IPS-NIHi7 (cell line): Measurements from ENCODE around the gene COLEC11.
"Not testable (repeated sequence)": the region's sequence is repeated elsewhere in the genome, so short reads cannot be mapped to it uniquely, and the experiment has no call there.

Experiments
- DNase-seq: peaks from one replicate; pipeline ENCODE4 v3.0.0; 2012; ENCODE audit warnings: mixed read lengths; ENCODE audit errors: extremely low spot score

The COLEC11 gene

DNA sequence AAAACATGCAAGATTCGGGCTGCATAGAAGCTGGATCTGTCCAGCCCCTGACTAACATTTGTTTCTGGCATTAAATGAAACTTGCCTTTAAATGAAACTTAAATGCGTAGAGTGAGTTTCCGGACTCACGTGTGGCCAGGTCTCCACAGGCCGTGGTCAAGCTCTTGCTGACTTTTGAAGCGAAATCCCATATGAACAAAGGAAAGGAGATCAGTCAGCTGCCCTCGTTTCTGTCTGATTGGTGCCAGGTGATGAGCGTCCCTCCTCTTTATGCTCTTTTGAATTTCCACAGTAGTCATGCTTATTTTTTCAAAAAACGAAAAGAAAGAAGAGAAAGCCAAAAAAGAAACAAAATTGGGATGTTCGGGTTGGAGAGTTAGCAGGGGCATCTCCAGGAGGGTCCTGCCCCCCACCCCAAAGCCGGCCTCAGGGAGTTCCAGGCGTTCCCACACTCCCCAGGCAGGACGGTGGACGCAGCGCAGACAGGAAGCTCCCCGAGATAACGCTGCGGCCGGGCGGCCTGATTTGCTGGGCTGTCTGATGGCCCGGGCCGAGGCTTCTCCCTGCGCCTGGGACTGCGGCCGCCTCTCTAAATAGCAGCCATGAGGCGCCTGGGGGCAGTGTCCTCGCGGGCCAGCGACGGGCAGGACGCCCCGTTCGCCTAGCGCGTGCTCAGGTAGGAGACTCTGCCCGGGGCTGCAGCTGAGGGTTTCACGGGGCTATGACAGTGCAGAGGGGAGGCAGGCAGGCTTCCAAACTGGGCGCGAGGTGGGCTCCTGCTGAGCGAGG lies at the start of gene COLEC11:
COLEC11 (plus strand) TSS at position 620 of the 789 bp plus-strand sequence. CDS start 9,229 bp downstream, outside the sequence.
- peak; percentile 75 for DNase-seq

- no peak for DNase-seq
These were observed 49.0 kb upstream of the COLEC11 start for GRCh38 chr2:3545788-3546478.

- no peak for DNase-seq
These were observed 47.0 kb upstream of the COLEC11 start for GRCh38 chr2:3547915-3548314.

DNA sequence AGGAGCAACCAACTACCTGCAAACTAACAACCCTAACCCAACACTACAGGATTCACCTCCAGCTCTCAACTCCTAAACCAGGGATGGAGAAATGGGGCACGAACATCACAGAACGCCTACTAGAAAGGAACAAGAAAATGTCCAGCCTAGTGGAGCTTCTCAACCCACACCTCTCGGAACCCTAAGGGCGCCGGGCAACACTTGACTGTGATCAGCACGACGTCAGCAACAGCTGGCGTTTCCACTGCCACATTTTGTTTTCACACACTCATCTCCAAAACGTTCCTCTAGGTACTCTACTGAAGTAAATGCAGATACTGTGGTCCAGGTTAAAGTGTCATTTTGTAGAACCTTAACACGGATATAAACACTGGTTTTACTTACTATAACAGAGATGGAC lies 41.0 kb upstream of the COLEC11 start:
- DNase-seq = no peak

- no peak for DNase-seq
These were observed 37.2 kb upstream of the COLEC11 start for GRCh38 chr2:3557639-3558204.

GRCh38 chr2:3558205-3559014 lies 36.5 kb upstream of the COLEC11 start, which contains the start of gene RNASEH1:
Gene RNASEH1 (minus strand): TSS chr2:3558333. CDS start chr2:3558260, 73 bp downstream.
- peak; percentile 100 for DNase-seq

- no peak for DNase-seq
These were observed 31.4 kb upstream of the COLEC11 start for GRCh38 chr2:3563521-3563976.

- no peak for DNase-seq
These were observed 29.8 kb upstream of the COLEC11 start for GRCh38 chr2:3565117-3565516.

DNA sequence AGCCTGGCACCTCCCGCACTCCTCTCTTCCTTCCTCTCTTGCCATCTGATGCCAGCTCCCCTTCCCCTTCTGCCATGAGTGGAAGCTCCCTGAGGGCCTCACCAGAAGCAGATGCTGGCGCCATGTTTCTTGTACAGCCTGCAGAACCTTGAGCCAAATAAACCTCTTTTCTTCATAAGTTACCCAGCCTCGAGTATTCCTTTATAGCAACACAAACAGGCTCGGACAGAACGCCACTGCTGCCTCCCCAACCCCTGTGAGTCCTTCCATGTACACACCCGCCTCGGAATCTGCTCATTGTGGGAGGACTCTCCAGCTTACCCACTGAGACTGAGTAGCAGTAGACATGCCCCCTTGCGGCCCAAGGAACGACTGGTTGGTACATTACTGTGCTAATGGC lies 28.1 kb upstream of the COLEC11 start:
- DNase-seq = no peak

- not testable (repeated sequence) for DNase-seq
These were observed 25.3 kb upstream of the COLEC11 start for GRCh38 chr2:3569656-3570055.

GRCh38 chr2:3571284-3571683 lies 23.6 kb upstream of the COLEC11 start:
- DNase-seq = no peak

DNA sequence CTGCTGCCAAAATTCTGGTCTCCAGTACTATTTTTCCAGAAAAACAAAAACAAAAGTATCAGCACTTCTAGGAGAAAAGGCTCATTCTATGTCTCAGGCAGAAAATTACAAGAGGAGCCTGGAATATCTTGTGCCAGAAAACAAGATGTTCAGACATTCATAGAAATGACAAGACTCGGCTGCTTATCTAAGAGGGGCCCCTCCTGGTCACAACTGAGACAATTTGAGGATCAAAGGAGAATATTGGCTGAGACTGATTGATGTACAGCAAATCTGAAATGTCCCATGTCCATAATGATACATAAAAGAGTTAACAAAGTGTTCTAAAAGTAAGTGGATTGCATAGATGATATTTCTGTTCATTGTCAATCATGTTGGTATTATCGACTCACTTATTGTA lies 22.3 kb upstream of the COLEC11 start:
- no peak for DNase-seq

GRCh38 chr2:3574155-3574554 lies 20.8 kb upstream of the COLEC11 start:
- no peak for DNase-seq

GRCh38 chr2:3575534-3576262 lies 19.2 kb upstream of the COLEC11 start:
- no peak for DNase-seq

DNA sequence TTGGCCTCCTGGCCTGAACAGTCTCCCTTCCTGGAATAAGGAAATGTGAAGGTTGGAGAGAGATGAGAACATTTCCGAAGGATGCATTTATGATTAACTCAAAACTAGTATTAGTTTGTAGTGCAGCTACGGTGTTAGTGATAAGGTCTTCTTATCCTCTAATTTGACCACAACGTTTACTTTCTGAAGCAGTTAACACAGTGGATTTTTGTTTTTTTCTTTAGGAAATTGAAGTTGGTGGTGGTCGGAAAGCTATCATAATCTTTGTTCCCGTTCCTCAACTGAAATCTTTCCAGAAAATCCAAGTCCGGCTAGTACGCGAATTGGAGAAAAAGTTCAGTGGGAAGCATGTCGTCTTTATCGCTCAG lies 18.7 kb upstream of the COLEC11 start:
- DNase-seq = not testable (repeated sequence)

DNA sequence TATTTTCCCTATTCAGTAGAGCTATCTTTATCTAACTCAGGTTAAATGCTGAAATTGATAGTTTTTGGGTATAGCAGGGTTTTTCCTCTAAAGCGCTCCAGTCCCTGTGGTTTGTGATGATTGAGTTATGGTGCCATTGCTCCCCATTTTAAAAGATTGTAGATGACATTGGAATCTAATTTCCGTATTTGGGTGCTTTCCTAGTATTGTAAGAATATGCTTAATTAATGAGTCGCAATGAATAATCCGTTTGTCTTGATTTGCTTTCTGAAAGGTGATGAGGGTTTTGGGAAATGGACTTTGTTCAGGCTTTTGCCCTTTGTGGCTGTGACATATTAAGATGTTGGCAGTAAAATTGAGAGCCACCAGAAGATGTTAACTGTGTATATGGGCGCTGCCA lies 15.9 kb upstream of the COLEC11 start:
- DNase-seq = no peak

- no peak for DNase-seq
These were observed 14.5 kb upstream of the COLEC11 start for GRCh38 chr2:3580449-3580848.

GRCh38 chr2:3581367-3582262 lies 13.3 kb upstream of the COLEC11 start:
- DNase-seq = no peak

DNA sequence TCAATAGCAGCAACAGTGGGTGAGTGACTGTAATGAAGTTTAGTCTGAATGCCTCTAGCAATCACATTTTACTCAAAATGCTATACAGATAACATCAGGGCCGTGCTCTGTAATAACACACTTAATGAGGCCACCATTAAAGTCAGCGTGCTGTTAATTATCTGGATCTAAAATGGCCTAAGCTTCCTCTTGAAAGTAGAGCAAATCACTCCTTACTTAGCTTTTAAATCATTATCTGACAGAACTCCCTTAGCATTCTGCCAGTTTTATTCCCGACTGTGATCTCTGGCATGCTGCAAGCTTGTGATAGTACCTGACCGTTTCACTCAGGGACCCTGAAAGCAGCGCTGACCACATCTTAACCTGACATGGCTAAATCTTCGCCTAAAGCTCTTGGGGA lies 10.8 kb upstream of the COLEC11 start:
- no peak for DNase-seq

- DNase-seq = no peak
These were observed 10.2 kb upstream of the COLEC11 start for GRCh38 chr2:3584608-3585260.
